ENCODE measurements around the gene LACTBL1.

- TF ChIP-seq EZH2 (IDR thresholded peaks at IDR 0.05) (no peak), POLR2AphosphoS5 (IDR thresholded peaks at IDR 0.05; ENCODE audit: borderline replicate concordance, low read depth, low read length) (no peak), FOXP2 (optimal IDR thresholded peaks at IDR 0.05; ENCODE audit: control extremely low read depth, extremely low read length, insufficient read depth) (no peak)
Measured at GRCh38 chr1:22914156-22914555, 58.5 kb downstream of the LACTBL1 start.
